Tracheal epithelial cell (primary cell): ENCODE data around the gene RERGL. TPM values are rescaled to one million over a fixed set of nuclear protein-coding genes. Genes with fewer than 3 reads are reported as not detected.

Experiments used
- total RNA-seq: library from RNA; depleted of rRNA; stranded (reverse); fragments of >200 nt; gene quantifications from 2 replicates; pipeline ENCODE4 v1.2.1, GENCODE V29; 2014

Gene RERGL, protein sequence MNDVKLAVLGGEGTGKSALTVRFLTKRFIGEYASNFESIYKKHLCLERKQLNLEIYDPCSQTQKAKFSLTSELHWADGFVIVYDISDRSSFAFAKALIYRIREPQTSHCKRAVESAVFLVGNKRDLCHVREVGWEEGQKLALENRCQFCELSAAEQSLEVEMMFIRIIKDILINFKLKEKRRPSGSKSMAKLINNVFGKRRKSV
- not detected in 2 replicates for total RNA-seq

DNA sequence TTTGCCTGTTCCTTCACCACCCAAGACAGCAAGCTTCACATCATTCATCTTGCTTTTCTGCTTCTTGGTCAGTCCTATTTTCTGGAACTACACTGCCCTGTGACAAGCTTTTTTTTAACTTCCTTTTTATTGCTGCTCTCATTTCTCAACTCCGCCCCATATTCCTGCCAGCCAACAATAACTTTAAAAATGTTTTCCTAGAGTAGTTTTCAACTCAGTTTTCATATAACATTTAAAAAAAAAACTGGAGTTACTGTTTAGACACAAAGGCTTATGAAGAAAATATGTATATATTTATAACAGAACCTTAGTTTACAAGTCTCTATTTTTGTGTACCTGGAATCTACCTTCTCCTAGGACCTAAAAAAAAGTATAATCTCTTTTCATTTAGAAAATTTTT lies at the start of gene RERGL:
TSS of gene RERGL (minus strand) at position 101 of the 400 bp plus-strand sequence. CDS start at position 48, 53 bp downstream.

Other genes with a start within 250 kb of the RERGL start
- under 0.01 and 0.21 TPM in 2 replicates for gene PIK3C2G, start 171.3 kb upstream of the RERGL start, total RNA-seq